HG02623 (cell line): ENCODE results near the gene SYNE2.
"Not testable (repeated sequence)": the region's sequence is repeated elsewhere in the genome, so short reads cannot be mapped to it uniquely, and the experiment has no call there.

Experiments
- ATAC-seq: cut with Tn5 transposase; IDR thresholded peaks from one replicate; pipeline ENCODE4 v1.9.1; 2021; ENCODE audit warnings: moderate library complexity; ENCODE audit not compliant: unreplicated experiment

SYNE2 gene

DNA sequence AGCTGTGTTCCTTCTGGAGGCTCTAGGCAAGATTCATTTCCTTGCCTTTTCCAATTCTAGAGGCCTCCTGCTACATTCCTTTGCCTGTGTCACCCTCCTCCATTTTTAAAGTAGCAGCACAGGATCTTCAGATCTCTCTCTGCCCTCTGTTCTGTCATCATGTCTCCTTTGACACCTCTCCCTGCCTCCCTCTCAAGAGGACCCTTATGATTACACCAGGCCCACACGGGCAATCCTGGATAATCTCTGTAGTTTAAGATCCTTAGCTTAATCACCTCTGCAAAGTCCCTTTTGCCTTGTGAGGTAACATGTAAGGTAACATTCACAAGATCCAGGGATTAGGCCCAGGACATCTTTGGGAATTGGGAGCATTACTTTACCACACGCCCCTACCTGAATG lies 155.2 kb downstream of the SYNE2 start:
- no peak for ATAC-seq

GRCh38 chr14:64012003-64012402 lies 159.2 kb downstream of the SYNE2 start:
- ATAC-seq, result no peak

GRCh38 chr14:64012720-64013119 lies 159.9 kb downstream of the SYNE2 start:
- no peak for ATAC-seq

- ATAC-seq, result no peak
Observed at GRCh38 chr14:64025479-64025878, 172.7 kb downstream of the SYNE2 start.

DNA sequence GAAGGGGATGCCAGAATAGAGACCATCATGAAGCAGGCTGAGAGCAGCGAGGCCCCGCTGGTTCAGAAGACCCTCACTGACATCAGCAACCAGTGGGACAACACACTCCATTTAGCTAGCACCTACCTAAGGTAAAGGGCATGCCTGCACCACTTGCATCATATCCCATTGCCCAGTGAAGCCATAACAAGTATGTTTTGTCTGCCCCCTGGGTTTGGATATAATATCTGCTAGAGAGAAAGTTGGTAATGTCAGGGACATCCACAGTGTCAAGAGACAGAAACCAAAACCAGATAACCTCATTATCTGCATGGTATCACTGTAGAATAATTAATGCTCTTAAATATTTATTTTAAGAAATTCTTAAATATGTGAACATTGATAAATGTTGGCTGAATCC lies 173.8 kb downstream of the SYNE2 start:
- no peak for ATAC-seq

DNA sequence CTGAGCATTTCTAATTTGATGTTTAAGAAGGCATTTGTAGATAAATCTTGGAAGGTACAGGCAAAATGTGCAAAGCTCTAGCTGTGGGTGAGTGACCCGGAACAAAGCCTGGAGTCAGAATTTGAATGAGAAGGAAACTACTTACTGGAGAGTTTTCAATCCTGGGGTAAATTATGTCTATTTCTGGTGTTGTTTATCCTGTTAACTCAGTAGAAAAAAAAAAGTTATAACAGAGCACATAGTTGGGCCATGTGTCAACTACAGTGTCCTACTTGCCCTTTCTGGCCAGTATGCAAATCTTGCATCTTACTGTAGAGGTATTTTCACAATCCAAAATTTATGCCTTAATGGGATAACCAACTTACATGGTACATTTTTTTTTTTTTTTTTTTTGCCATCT lies 182.3 kb downstream of the SYNE2 start:
- ATAC-seq, result no peak

DNA sequence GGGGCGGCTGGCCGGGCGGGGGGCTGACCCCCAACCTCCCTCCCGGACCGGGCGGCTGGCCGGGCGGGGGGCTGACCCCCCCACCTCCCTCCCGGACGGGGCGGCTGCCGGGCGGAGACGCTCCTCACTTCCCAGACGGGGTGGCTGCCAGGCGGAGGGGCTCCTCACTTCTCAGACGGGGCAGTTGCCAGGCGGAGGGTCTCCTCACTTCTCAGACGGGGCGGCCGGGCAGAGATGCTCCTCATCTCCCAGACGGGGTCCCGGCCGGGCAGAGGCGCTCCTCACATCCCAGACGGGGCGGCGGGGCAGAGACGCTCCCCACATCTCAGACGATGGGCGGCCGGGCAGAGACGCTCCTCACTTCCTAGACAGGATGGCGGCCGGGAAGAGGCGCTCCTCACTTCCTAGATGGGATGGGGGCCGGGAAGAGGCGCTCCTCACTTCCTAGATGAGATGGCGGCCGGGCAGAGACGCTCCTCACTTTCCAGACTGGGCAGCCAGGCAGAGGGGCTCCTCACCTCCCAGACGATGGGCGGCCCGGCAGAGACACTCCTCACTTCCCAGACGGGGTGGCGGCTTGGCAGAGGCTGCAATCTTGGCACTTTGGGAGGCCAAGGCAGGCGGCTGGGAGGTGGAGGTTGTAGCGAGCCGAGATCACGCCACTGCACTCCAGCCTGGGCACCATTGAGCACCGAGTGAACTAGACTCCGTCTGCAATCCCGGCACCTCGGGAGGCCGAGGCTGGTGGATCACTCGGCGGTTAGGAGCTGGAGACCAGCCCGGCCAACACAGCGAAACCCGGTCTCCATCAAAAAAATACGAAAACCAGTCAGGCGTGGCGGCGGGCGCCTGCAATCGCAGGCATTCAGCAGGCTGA lies 185.3 kb downstream of the SYNE2 start:
- not testable (repeated sequence) for ATAC-seq

DNA sequence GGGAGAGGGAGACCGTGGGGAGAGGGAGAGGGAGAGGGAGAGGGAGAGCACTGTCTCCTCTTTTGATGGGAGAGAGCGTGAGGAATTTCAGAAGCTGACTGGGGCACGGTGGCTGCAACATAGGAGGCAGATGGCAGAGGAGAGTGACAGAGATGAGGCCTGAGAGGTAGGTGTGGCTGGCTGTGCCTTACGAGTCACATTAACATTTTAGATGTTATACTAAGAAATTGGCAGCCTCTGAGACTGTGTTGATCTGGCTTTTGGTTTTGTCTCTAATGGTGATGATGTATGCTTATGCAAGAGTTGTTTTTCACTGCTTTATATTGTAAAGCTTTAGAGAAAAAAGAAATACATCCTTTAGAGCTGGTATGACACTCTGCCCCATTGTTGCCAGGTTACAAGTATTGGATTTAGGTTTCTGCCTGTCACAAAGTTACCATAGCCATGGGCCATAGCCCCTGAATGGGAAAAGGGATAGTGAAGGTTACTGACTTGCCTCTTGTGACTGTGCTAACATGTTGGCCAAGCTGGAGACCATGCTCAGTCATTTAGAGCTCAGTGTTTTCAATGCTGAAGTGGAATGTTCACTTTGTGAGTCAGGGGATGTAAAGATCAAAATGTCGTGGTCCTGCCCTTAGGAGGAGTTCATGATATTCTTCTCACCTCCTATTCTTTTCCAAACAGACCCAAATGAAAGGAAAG lies 186.2 kb downstream of the SYNE2 start:
- ATAC-seq, result no peak

DNA sequence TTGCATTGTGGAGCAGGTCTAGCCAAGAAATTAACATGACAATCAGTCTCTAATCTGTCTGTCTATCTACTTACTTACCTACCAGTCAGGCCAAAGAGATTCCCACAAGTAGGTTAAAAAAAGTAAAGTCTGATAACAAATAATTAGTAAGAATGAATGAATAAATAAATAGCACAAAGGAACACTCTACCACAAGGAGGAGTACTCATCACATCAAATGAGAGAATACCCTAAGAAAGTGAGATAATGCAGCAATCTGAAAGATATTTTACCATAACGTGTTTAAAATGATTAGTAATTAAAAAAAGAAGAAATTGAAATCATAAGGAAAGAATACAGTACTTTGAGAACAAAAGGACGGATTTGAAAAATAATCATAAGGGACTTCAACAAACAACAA lies 187.2 kb downstream of the SYNE2 start:
- ATAC-seq, result no peak

DNA sequence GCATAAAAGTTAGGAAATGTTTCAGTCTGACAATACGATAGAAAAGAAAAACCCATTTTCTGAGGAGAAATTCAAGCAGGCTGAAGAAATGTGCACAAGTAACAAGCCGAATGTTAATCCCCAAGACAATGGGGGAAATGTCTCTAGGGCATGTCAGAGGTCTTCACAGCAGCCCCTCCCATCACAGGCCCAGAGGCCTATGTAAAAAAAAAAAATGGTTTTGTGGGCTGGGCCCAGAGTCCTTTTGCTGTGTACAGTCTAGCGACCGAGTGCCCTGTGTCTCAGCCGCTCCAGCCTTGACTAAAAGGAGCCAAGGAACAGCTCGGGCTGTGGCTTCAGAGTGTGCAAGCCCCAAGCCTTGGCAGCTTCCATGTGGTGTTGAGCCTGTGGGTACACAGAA lies 190.5 kb downstream of the SYNE2 start:
- not testable (repeated sequence) for ATAC-seq

DNA sequence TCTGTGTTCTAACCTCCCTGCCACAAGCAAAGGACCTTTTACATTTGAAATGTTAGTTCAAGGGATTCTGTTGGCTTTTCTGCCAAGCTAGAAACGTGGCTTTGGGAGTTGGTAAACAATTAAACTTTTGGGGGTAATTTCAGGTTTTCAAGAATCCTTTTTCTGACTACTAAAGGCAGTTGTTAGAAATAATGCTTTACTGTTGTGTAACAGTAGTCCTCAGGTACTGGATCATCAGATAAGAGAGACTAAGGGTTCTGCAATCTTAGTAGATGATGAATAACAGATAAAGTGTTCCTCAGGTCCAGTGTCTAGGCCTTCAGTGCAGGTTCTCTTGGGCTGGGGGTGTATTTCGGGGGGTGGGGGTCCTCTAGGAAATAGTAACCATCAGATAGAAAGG lies 192.3 kb downstream of the SYNE2 start:
- ATAC-seq, result no peak

DNA sequence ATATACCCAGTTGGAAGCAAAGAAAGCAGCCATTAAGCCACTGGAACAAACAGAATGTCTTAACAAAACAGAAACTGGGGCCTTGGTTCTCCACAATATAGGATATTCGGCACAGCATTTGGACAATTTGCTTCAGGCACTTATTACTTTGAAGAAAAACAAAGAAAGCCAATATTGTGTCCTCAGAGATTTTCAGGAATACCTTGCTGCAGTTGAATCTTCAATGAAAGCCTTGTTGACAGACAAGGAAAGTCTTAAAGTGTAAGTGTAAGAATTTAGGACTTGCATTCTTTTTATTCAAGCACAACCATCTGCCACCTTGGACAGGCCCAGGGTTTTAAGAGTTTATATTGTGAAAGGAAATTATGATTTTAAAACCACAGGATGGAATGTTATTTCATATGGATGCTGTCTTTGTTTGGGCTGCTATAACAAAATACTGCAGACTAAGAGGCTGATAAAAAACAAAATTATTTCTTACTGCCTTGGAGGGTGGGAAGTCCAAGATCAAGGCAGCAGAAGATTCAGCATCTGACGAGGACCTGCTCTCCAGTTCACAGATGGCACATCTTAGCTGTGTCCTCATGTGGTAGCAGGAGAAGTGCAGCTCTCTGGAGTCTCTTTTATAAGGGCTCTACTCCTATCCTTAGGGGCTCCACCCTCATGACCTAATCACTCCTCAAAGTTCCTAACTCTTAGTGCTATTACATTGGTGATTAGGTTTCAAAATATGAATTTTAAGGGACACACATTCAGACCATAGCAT lies 197.0 kb downstream of the SYNE2 start:
- ATAC-seq, result no peak

GRCh38 chr14:64053694-64054669 lies 201.2 kb downstream of the SYNE2 start:
- no peak for ATAC-seq

DNA sequence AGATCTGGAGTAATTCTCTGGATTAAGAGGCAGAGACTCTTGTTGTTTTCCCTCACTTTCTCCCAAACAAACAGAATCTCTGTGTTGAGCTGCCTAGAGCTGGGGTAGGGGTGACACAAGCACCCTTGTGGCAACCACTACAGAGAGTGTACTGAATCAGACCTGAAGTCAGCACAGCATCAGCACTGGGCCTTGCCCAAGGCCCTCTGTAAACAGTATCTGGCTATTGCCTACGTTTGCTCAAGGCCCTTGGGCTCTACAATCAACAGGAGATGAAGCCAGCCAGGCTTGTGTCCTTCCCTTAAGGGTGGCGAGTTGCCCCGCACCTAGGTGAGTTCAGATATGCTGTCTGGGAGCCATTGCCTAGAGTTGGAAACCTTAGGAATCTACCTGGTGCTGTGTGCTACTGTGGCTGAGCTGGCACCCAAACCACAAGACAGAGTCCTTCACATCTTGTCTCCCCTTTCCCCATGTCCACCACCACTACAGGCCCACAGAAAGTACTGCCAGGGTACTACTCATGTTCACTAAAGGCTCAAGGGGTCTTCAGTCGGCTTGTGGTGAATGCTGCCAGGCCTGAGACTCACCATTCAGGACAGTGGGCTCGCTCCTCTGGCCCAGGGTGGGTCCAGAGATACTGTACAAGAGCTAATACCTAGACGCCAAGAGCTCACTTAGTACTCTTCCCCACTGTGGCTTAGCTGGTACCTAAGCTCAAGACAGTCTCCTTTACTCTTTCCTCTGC lies 206.8 kb downstream of the SYNE2 start:
- no peak for ATAC-seq

- ATAC-seq, result no peak
Observed at GRCh38 chr14:64060199-64060545, 207.4 kb downstream of the SYNE2 start.

- ATAC-seq, result no peak
Observed at GRCh38 chr14:64060648-64061096, 207.9 kb downstream of the SYNE2 start.

GRCh38 chr14:64061115-64061514 lies 208.3 kb downstream of the SYNE2 start:
- ATAC-seq, result no peak

DNA sequence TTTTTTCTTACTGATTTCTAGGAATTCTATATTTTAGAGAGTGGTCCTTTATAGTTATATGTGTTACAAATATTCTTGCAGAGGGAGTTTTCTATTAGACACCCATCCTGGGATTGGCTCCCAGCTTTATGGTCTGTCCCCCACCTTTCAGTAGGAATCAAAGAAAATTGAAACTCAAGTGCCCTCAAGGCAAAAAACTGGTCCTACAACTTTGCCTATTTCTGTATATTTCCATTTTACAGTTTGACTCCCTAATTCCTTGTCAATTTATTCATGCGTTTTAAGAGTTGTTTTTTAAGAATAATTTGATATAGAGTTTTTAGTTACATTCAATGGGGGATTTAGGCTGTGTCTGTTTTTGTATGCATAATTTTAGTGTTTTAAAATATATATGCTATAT lies 208.9 kb downstream of the SYNE2 start:
- no peak for ATAC-seq

DNA sequence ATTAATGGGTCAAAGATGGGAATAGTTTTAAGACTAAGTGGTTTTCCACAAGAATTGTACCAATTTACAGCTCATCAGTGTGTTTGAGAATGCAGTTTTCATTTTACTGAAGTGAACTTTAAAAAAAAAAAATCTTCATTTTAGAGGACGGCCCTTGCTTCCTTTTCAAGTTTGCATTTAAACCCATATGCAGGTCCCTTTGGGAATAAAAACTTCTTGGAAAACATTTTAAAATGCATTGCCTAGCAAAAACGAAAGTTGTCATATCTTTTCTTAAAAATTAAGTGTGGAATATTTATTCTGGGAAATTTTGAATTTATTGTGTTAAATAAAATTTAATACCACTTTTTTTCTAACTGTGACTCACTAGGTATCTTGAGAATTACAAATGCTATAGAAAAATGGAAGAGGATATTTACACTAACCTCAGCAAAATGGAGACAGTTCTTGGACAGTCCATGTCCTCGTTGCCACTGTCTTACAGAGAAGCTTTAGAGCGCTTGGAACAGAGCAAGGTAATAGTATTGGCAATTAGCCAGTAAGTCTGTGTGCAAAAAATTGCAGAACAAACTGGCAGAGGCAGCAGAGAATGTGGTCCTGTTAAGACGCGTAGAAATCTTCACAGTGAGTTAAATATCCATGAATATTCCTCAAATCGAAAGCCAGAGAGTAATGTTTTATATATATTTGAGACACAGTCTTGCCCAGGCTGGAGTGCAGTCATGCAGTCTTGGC lies 209.7 kb downstream of the SYNE2 start:
- ATAC-seq, result no peak
